Stimulated activated CD8-positive, alpha-beta memory T cell treated with anti-CD3 and anti-CD28 coated beads, Interleukin-4, amount 100 ng/mL, for 4 hours (primary cell): ENCODE results near the gene JMJD7.

Experiments used
- DNase-seq, 2 donors: peaks; one replicate each; pipeline ENCODE4 v3.0.0-alpha.2; 2020; ENCODE audit warnings: low read depth in 2 of 2, low spot score in 1 of 2

Gene JMJD7

GRCh38 chr15:41799488-41799805 lies 28.4 kb upstream of the JMJD7 start:
- DNase-seq, result no peak

DNA sequence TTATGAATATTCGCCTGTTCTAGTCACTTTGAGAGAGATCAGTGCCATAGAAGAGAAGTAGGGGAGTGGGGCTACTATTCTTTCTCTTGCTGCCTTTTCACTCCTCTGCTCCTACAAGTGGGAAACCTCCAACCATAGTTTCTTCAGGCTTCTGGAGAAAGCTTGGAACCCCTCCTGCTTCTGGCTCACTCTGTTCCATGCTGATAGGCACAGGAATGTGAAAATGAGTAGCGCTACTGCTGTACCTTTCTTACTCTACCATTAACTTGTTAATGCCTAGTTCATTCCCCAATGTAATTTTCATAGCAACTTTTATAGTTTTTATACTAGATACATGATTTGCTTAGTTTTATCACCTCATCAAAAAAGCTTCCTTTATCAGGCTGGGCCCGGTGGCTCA lies 26.7 kb upstream of the JMJD7 start:
- DNase-seq, result no peak

GRCh38 chr15:41801850-41802455 lies 25.9 kb upstream of the JMJD7 start:
- no peak for DNase-seq

GRCh38 chr15:41804361-41804760 lies 23.5 kb upstream of the JMJD7 start:
- no peak for DNase-seq

- DNase-seq, result no peak
These were observed 22.8 kb upstream of the JMJD7 start for GRCh38 chr15:41804916-41805666.

GRCh38 chr15:41805711-41806110 lies 22.2 kb upstream of the JMJD7 start:
- no peak for DNase-seq

GRCh38 chr15:41806291-41807181 lies 21.4 kb upstream of the JMJD7 start:
- no peak for DNase-seq

DNA sequence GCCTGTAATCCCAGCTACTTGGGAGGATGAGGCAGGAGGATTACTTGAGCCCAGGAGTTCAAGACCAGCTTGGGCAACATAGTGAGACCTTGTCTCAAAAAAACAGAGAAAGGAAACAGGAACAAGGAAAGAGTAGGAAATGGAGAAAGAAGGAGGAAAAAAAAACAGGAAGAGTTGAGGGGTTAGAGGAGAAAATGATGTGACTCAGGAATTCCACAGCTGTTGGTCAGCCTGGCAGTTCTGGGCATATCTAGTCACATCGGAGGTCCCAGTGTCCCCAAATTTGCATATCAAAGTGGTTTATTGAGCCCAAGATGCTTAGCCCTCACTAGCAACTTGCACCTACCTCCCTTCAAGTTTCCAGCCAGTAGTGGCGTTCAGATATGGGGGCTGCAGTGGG lies 18.8 kb upstream of the JMJD7 start:
- DNase-seq, result no peak

DNA sequence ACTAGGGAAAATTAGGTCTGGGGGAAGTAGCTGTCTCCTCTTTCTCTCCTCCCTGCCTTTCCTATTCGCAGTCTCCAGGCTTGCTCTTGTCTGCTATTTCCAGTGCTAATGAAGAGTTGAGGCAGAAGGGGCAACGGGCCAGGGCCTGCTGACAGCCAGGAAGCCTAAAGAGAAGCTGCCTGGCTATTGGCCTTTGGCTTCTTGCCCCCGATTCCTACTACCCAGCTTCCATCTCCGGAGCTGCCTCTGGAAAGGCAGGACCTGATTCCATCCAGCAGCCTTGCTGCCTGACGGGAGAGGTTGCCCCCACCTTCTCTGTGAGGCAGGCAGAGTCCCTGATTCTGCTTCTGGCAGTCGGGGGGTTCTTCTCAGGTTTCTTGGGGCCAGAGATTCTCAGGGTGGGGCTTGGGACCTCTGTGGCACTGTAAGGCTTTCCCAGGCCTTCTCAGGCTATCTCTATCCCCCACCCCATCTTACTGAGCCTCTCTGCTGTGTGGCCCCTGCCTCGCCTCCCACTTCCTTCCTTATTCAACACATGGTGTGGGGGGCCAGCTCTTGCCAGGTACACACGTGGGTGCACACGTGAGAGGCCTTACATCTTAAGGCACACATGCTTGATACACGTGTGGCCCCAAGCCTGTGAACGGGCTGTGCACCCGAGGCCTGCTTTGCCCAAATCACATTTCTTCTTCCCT lies 18.2 kb upstream of the JMJD7 start:
- DNase-seq, result no peak

GRCh38 chr15:41810651-41811431 lies 17.1 kb upstream of the JMJD7 start:
- no peak for DNase-seq

DNA sequence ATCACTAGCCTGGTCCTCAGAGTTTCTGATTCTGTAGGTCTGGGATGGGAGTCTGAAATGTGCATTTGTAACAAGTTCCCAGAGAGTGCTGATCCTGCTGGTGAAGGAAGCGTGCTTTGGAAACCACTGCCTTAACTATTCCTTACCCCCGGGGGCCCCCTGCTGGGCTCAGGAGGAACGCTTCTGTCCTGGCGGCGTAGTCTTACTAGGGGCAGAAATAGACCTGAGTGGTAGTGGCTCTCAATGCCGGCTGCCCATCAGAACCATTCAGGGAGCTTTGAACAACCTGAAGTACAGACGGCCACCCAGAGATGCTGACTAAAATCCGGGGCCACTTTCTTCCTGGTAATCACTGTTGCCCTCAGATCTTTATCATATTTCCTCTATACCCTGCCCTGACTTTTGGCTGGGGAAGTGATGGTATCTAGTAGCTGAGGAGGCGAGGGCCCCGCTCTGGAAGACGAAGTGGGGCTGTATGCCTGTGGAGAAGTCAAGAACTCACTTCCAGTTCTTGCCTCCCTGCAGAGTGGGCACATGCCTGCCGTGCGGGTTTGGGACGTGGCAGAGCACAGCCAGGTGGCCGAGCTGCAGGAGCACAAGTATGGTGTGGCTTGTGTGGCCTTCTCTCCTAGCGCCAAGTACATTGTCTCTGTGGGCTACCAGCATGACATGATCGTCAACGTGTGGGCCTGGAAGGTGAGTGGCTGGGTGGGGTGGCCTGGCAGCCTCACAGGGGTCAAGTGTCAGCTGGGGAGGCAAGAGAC lies 16.3 kb upstream of the JMJD7 start:
- DNase-seq, result peak; percentile 46 to 51

DNA sequence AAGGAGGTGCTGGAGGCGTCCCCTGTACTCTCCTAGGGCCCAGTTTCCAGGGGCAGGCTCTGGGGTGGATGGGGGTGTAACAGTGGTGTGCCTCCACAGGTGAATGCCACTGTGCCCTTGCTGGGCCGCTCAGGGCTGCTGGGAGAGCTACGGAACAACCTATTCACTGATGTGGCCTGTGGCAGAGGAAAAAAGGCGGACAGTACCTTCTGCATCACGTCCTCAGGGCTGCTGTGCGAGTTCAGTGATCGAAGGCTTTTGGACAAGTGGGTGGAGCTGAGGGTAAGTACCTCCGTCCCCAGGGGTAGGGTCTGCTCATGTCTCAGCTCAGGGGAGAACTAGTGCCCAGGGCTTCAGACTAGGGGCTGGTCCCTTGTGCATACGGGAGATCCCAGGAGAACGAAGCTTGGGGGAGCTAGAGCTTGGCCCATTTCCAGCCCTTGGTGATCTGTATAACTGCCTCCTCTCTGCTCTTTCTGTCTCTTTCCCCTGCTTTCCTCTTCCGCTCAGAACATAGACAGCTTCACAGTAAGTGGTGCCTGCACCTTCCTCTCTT lies 15.0 kb upstream of the JMJD7 start:
- DNase-seq, result no peak

- DNase-seq, result no peak
These were observed 14.5 kb upstream of the JMJD7 start for GRCh38 chr15:41813426-41813825.

DNA sequence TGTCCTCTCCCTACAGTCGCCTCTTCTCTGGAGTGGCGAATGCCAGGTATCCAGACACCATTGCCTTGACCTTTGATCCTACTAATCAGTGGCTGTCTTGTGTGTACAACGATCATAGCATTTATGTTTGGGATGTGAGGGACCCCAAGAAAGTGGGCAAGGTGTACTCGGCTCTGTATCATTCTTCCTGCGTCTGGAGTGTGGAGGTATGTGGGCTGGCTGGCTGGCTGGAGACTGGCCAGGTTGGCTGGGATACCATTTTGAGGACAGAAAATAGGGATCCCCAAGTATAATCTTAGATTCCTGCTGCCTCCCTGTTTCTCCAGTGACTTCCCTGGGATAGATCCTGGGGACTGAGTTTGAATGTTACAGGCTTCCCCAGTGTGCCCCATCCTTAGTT lies 13.4 kb upstream of the JMJD7 start:
- DNase-seq, result no peak

DNA sequence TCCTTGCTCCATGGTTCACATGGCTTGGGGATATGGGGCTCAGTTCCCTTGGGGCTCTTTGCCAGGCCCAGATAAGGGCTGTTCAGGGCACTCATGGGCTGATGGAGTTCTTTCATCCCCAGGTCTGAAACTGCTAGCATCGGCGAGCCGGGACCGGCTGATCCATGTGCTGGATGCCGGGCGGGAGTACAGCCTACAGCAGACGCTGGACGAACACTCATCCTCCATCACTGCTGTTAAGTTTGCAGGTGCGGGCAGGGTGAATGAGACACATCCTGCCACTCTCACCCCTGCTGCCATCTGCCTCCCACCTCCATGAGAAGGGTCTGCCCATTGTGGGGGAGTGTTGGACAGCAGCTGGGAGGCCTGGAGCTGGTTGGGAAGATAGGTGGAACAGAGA lies 11.1 kb upstream of the JMJD7 start:
- DNase-seq, result no peak

DNA sequence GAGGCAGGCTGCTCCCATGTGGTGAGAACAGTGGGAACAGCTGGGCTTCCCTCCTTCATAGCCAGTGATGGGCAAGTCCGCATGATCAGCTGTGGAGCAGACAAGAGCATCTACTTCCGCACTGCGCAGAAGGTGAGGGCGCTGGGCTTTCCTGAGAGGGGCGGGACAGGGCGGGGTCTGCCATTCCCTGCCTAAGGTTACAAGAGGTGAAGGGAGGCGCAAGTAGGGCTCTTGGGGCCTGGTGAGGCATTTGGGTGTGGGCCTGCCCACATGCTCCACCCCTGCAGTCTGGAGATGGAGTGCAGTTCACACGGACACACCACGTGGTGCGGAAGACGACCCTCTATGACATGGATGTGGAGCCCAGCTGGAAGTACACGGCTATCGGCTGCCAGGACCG lies 10.6 kb upstream of the JMJD7 start:
- no peak for DNase-seq

DNA sequence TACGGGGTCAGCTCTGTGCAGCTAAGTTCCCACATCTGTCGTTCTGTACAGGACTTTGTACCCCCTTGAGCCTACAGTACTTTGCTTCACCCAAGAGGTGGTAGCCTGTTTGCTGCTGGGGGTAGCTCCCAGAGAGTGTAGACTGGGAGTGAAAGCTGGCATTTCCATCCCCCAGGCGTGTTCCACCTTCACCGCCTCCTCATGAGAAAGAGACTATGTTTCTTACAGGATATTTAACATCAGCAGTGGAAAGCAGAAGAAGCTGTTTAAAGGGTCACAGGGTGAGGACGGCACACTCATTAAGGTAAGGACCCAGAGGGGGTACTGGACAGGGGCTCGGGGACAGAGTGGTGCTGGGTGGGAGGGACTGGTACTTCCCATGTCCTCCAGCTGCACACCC lies 10.1 kb upstream of the JMJD7 start:
- no peak for DNase-seq

DNA sequence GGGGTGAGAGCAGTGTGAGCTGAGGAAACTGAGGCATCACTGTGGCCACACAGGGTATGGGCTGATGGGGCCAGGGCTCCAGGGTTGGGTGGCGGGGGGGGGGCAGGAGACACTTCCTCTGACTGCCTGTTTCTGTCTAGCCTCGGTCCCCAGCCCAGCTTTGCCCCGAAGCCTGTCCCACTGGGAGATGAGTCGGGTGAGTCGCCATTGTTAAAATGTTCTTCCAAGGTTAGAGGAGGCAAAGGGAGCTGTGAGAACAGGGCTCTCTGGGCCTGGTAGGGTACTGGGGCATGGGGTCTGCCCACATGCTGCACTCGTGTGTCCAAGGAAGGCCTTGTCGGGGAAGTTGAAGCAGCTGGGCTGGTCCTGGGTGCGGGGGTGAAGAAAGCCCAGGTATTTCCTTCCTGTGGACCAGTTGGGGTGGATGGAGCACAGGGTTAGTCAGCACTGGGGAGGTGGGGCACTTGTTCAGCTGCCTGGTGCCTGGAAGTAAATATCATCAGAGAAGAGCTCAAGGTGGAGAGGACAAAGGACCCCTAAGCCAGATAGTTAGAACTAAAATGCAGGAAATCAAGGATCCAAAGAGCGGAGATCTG lies 8.3 kb upstream of the JMJD7 start:
- DNase-seq, result no peak

- no peak for DNase-seq
These were observed 7.0 kb upstream of the JMJD7 start for GRCh38 chr15:41820791-41821423.
